Liver (tissue), 3 donors: Measurements from ENCODE around the gene ZFP36L1.
A peak's percentile ranks its signal among the peaks of the same experiment; 100 is the strongest.

ENCODE experiments used
- FOXA2 ChIP-seq: IDR thresholded peaks from 2 replicates; pipeline ENCODE4 v1.6.1; 2016; ENCODE audit warnings: antibody characterized with exemption
- GABPA ChIP-seq, 2 donors: IDR thresholded peaks in 1 of 2; conservative IDR thresholded peaks in 1 of 2; 2 replicates each; pipeline ENCODE4 v1.6.1; 2016; ENCODE audit warnings: antibody characterized with exemption in 2 of 2, mild to moderate bottlenecking in 1 of 2, moderate library complexity in 1 of 2
- JUND ChIP-seq, 2 donors: IDR thresholded peaks; 2 replicates each; pipeline ENCODE4 v1.6.1; 2016; ENCODE audit warnings: antibody characterized with exemption in 2 of 2
- RAD21 ChIP-seq, 2 donors: IDR thresholded peaks; 2 replicates each; pipeline ENCODE4 v1.6.1; 2016; ENCODE audit warnings: antibody characterized with exemption in 2 of 2, mild to moderate bottlenecking in 2 of 2
- RXRA ChIP-seq, 2 donors: IDR thresholded peaks; 2 replicates each; pipeline ENCODE4 v1.6.1; 2017 to 2018; ENCODE audit warnings: antibody characterized with exemption in 2 of 2, mild to moderate bottlenecking in 1 of 2
- SP1 ChIP-seq: IDR thresholded peaks from 2 replicates; pipeline ENCODE4 v1.6.1; 2018; ENCODE audit warnings: antibody characterized with exemption, mild to moderate bottlenecking
- TAF1 ChIP-seq: conservative IDR thresholded peaks from 2 replicates; pipeline ENCODE4 v1.6.1; 2016; ENCODE audit warnings: antibody characterized with exemption, mild to moderate bottlenecking
- YY1 ChIP-seq: IDR thresholded peaks from 2 replicates; pipeline ENCODE4 v1.6.1; 2016; ENCODE audit warnings: antibody characterized with exemption, mild to moderate bottlenecking
- TF ChIP-seq, protein P1 (sequence below): fragments of 150-350 bp; IDR thresholded peaks from 2 replicates; pipeline ENCODE4 v1.5.1; 2017; ENCODE audit warnings: improper control_type of control experiment, low read depth, low read length; ENCODE audit not compliant: missing input control
- TF ChIP-seq, protein P2 (sequence below): IDR thresholded peaks from 2 replicates; pipeline ENCODE4 v1.6.1; 2016; ENCODE audit warnings: antibody characterized with exemption
- TF ChIP-seq, protein P3 (sequence below): IDR thresholded peaks from 2 replicates; pipeline ENCODE4 v1.6.1; 2016; ENCODE audit warnings: antibody characterized with exemption
- TF ChIP-seq, protein P4 (sequence below): IDR thresholded peaks from 2 replicates; pipeline ENCODE4 v1.6.1; 2016; ENCODE audit warnings: antibody characterized with exemption, mild to moderate bottlenecking
- donor health status: healthy.
- donor health status: healthy.

DNA sequence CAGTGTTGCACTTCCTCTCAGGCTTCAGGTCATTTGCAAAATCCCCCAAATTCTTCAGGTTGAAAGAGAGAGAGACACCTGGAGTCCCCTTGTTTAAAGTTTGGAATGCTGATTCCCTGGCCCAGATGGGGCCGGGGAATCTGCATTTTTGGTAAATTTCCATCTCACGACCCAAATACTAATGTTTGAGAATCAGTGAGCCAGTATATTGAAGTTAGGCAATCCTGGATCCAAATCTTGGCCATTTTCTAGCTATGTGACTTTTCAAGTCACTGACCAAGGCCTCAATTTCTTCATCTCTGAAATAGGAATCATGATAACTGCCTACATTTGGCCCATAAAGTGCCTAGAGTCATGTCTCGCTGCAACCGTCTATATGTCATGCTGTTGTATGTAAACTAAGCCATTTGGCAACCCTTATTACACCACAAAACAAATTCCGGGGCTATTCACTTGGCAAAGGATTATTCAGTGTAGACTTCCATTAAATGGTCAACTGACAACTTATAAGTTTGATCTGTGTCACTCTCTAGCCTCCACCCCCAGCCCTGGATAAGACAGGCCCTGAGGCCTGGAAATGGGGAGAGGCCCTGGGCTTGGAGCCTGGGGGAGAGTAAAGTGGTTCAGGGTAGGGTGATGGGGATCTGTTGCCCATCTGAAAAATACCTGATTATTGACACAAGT, 3.7 kb upstream of the ZFP36L1 start:
- TF ChIP-seq, protein P1, sequence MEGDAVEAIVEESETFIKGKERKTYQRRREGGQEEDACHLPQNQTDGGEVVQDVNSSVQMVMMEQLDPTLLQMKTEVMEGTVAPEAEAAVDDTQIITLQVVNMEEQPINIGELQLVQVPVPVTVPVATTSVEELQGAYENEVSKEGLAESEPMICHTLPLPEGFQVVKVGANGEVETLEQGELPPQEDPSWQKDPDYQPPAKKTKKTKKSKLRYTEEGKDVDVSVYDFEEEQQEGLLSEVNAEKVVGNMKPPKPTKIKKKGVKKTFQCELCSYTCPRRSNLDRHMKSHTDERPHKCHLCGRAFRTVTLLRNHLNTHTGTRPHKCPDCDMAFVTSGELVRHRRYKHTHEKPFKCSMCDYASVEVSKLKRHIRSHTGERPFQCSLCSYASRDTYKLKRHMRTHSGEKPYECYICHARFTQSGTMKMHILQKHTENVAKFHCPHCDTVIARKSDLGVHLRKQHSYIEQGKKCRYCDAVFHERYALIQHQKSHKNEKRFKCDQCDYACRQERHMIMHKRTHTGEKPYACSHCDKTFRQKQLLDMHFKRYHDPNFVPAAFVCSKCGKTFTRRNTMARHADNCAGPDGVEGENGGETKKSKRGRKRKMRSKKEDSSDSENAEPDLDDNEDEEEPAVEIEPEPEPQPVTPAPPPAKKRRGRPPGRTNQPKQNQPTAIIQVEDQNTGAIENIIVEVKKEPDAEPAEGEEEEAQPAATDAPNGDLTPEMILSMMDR, result no peak
- TF ChIP-seq TAF1 (peak; percentile 40), RXRA (IDR thresholded peaks at IDR 0.05) (no peak), SP1 (no peak), GABPA (IDR thresholded peaks at IDR 0.05 in 1 of 2, conservative IDR thresholded peaks at IDR 0.05 in 1 of 2) (no peak), JUND (IDR thresholded peaks at IDR 0.05) (no peak), RAD21 (IDR thresholded peaks at IDR 0.05) (no peak), FOXA2 (no peak), YY1 (peak; percentile 16)
- TF ChIP-seq, protein P2, sequence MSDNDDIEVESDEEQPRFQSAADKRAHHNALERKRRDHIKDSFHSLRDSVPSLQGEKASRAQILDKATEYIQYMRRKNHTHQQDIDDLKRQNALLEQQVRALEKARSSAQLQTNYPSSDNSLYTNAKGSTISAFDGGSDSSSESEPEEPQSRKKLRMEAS, result peak; percentile 41
- TF ChIP-seq, protein P3, sequence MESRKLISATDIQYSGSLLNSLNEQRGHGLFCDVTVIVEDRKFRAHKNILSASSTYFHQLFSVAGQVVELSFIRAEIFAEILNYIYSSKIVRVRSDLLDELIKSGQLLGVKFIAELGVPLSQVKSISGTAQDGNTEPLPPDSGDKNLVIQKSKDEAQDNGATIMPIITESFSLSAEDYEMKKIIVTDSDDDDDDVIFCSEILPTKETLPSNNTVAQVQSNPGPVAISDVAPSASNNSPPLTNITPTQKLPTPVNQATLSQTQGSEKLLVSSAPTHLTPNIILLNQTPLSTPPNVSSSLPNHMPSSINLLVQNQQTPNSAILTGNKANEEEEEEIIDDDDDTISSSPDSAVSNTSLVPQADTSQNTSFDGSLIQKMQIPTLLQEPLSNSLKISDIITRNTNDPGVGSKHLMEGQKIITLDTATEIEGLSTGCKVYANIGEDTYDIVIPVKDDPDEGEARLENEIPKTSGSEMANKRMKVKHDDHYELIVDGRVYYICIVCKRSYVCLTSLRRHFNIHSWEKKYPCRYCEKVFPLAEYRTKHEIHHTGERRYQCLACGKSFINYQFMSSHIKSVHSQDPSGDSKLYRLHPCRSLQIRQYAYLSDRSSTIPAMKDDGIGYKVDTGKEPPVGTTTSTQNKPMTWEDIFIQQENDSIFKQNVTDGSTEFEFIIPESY, result no peak
- TF ChIP-seq, protein P4, sequence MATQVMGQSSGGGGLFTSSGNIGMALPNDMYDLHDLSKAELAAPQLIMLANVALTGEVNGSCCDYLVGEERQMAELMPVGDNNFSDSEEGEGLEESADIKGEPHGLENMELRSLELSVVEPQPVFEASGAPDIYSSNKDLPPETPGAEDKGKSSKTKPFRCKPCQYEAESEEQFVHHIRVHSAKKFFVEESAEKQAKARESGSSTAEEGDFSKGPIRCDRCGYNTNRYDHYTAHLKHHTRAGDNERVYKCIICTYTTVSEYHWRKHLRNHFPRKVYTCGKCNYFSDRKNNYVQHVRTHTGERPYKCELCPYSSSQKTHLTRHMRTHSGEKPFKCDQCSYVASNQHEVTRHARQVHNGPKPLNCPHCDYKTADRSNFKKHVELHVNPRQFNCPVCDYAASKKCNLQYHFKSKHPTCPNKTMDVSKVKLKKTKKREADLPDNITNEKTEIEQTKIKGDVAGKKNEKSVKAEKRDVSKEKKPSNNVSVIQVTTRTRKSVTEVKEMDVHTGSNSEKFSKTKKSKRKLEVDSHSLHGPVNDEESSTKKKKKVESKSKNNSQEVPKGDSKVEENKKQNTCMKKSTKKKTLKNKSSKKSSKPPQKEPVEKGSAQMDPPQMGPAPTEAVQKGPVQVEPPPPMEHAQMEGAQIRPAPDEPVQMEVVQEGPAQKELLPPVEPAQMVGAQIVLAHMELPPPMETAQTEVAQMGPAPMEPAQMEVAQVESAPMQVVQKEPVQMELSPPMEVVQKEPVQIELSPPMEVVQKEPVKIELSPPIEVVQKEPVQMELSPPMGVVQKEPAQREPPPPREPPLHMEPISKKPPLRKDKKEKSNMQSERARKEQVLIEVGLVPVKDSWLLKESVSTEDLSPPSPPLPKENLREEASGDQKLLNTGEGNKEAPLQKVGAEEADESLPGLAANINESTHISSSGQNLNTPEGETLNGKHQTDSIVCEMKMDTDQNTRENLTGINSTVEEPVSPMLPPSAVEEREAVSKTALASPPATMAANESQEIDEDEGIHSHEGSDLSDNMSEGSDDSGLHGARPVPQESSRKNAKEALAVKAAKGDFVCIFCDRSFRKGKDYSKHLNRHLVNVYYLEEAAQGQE, result no peak
